GF-D8 (cell line): ENCODE measurements around the gene TNN.

Source experiments
- DNase-seq: peaks from one replicate; lab custom pipeline; 2025; lab: John Stamatoyannopoulos, UW

TNN gene

GRCh38 chr1:175176246-175176645, 108.6 kb downstream of the TNN start:
- no peak for DNase-seq

GRCh38 chr1:175178056-175178455, 110.4 kb downstream of the TNN start:
- no peak for DNase-seq

GRCh38 chr1:175178456-175178855, 110.8 kb downstream of the TNN start:
- DNase-seq, result no peak

GRCh38 chr1:175179837-175180590, 112.4 kb downstream of the TNN start:
- no peak for DNase-seq

- DNase-seq, result no peak
Measured at GRCh38 chr1:175182201-175182746, 114.6 kb downstream of the TNN start.

- no peak for DNase-seq
Measured at GRCh38 chr1:175183586-175183985, 116.0 kb downstream of the TNN start.

GRCh38 chr1:175185903-175186302, 118.3 kb downstream of the TNN start:
- no peak for DNase-seq

GRCh38 chr1:175186433-175187160, 119.0 kb downstream of the TNN start:
- DNase-seq, result no peak

- DNase-seq, result peak; percentile 61
Measured at GRCh38 chr1:175188936-175189335, 121.3 kb downstream of the TNN start.

- DNase-seq, result no peak
Measured at GRCh38 chr1:175191659-175192058, 124.0 kb downstream of the TNN start.

- no peak for DNase-seq
Measured at GRCh38 chr1:175192111-175192629, 124.5 kb downstream of the TNN start.

GRCh38 chr1:175192630-175193526, 125.2 kb downstream of the TNN start, which contains the start of gene KIAA0040:
KIAA0040 (minus strand) TSS chr1:175192776; CDS start chr1:175161013, 31,763 bp downstream.
- no peak for DNase-seq

GRCh38 chr1:175193527-175193910, 125.9 kb downstream of the TNN start:
- no peak for DNase-seq

GRCh38 chr1:175195281-175195680, 127.6 kb downstream of the TNN start:
- no peak for DNase-seq

- DNase-seq, result no peak
Measured at GRCh38 chr1:175195798-175196197, 128.2 kb downstream of the TNN start.

- DNase-seq, result no peak
Measured at GRCh38 chr1:175197531-175197930, 129.9 kb downstream of the TNN start.
